HS-27A (cell line): ENCODE results near the gene SEC22A.

ENCODE experiments used
- DNase-seq: peaks from one replicate; pipeline ENCODE4 v3.0.0-alpha.2; 2012; ENCODE audit warnings: low read depth, missing footprints

SEC22A gene

GRCh38 chr3:123307064-123307463 is 105.3 kb downstream of the SEC22A start:
- no peak for DNase-seq

- DNase-seq, result no peak
These were observed 108.4 kb downstream of the SEC22A start for GRCh38 chr3:123310186-123310585.

- no peak for DNase-seq
These were observed 109.0 kb downstream of the SEC22A start for GRCh38 chr3:123310741-123311140.

GRCh38 chr3:123311201-123311600 is 109.5 kb downstream of the SEC22A start:
- no peak for DNase-seq

GRCh38 chr3:123312331-123313265 is 110.9 kb downstream of the SEC22A start:
- DNase-seq, result no peak

GRCh38 chr3:123313889-123314288 is 112.1 kb downstream of the SEC22A start:
- no peak for DNase-seq

GRCh38 chr3:123314359-123315270 is 112.9 kb downstream of the SEC22A start:
- no peak for DNase-seq

GRCh38 chr3:123315271-123315595 is 113.5 kb downstream of the SEC22A start:
- DNase-seq, result no peak

GRCh38 chr3:123317716-123318115 is 116.0 kb downstream of the SEC22A start:
- DNase-seq, result no peak

GRCh38 chr3:123318374-123318773 is 116.6 kb downstream of the SEC22A start:
- DNase-seq, result no peak

- DNase-seq, result no peak
These were observed 118.0 kb downstream of the SEC22A start for GRCh38 chr3:123319760-123320159.

- DNase-seq, result no peak
These were observed 118.5 kb downstream of the SEC22A start for GRCh38 chr3:123320221-123320620.

GRCh38 chr3:123321806-123322205 is 120.1 kb downstream of the SEC22A start:
- no peak for DNase-seq

GRCh38 chr3:123322866-123323265 is 121.1 kb downstream of the SEC22A start:
- DNase-seq, result no peak
